Fibroblast of lung (primary cell): ENCODE results near the gene ASXL2. TPM values are rescaled to one million over a fixed set of nuclear protein-coding genes. Genes with fewer than 3 reads are reported as not detected.

Experiments
- DNase-seq, 2 donors: peaks; one replicate each; pipeline versions ENCODE4 v3.0.0 to v3.0.0-alpha.2; 2010; ENCODE audit warnings: low read depth in 2 of 2
- H2AFZ ChIP-seq: 2 replicates; pipeline ENCODE4 v1.5.1; 2012; ENCODE audit warnings: low read length, control low read depth, inconsistent platforms
- H3K27ac ChIP-seq: 2 replicates; pipeline ENCODE4 v1.5.1; 2011; ENCODE audit warnings: low read length, control low read depth; ENCODE audit not compliant: insufficient read depth
- H3K27me3 ChIP-seq: 2 replicates; pipeline ENCODE4 v1.5.1; 2011; ENCODE audit warnings: mild to moderate bottlenecking, low read length; ENCODE audit not compliant: control insufficient read depth, insufficient read depth
- H3K36me3 ChIP-seq: 2 replicates; pipeline ENCODE4 v1.5.1; 2011; ENCODE audit warnings: low read length; ENCODE audit not compliant: control insufficient read depth, insufficient read depth
- H3K4me1 ChIP-seq: 2 replicates; pipeline ENCODE4 v1.5.1; 2011; ENCODE audit warnings: low read length; ENCODE audit not compliant: control insufficient read depth, insufficient read depth; ENCODE audit errors: extremely low read depth
- H3K4me2 ChIP-seq: 2 replicates; pipeline ENCODE4 v1.5.1; 2011; ENCODE audit warnings: low read length, control low read depth; ENCODE audit not compliant: insufficient read depth; ENCODE audit errors: extremely low read depth
- H3K4me3 ChIP-seq, 4 experiments: fragments of 200-600 bp in 1 of 4; sonication (generic) in 1 of 4; replicated peaks in 1 of 4; 2 replicates each; pipeline ENCODE4 v1.5.1; 2011 to 2016; ENCODE audit warnings: low read length in 4 of 4, low read depth in 3 of 4, mild to moderate bottlenecking in 3 of 4, control low read depth in 2 of 4, inconsistent platforms in 1 of 4, mixed read lengths in 1 of 4; ENCODE audit not compliant: insufficient read depth in 1 of 4; ENCODE audit errors: control extremely low read depth in 1 of 4
- H3K79me2 ChIP-seq: 2 replicates; pipeline ENCODE4 v1.5.1; 2012; ENCODE audit warnings: mild to moderate bottlenecking, low read length, inconsistent platforms; ENCODE audit not compliant: control insufficient read depth, insufficient read depth
- H3K9ac ChIP-seq: 2 replicates; pipeline ENCODE4 v1.5.1; 2011; ENCODE audit warnings: mild to moderate bottlenecking, low read length, control low read depth; ENCODE audit not compliant: insufficient read depth
- H3K9me3 ChIP-seq: 2 replicates; pipeline ENCODE4 v1.5.1; 2012; ENCODE audit warnings: low read depth, low read length; ENCODE audit not compliant: control insufficient read depth, insufficient read depth
- H4K20me1 ChIP-seq: 2 replicates; pipeline ENCODE4 v1.5.1; 2011; ENCODE audit warnings: low read length; ENCODE audit not compliant: control insufficient read depth, insufficient read depth; ENCODE audit errors: extremely low read depth
- EZH2 ChIP-seq: IDR thresholded peaks from 2 replicates; pipeline ENCODE4 v1.5.1; 2012; ENCODE audit warnings: low read length, control low read depth, mild to moderate bottlenecking; ENCODE audit errors: missing control alignments
- polyA plus RNA-seq, 2 donors: library from polyadenylated mRNA; depleted of rRNA in 1 of 2; stranded (reverse) in 1 of 2; unstranded in 1 of 2; fragments of >200 nt; gene quantifications; 2 replicates each; pipeline ENCODE4 v1.2.1, GENCODE V29; 2011 to 2012; ENCODE audit warnings: missing spikeins in 1 of 2
- total RNA-seq: library from RNA; depleted of rRNA; stranded (reverse); fragments of >200 nt; gene quantifications from 2 replicates; pipeline ENCODE4 v1.2.1, GENCODE V29; 2014
- TF ChIP-seq, protein P1 (sequence below), 2 donors: IDR thresholded peaks in 1 of 2; conservative IDR thresholded peaks in 1 of 2; 1 replicate in 1 of 2; 2 replicates in 1 of 2; pipeline ENCODE4 v1.5.1; 2011 to 2012; ENCODE audit warnings: low read length in 2 of 2, control low read depth in 1 of 2, inconsistent platforms in 1 of 2, low read depth in 1 of 2, mild to moderate bottlenecking in 1 of 2

Gene ASXL2
- total and polyA plus RNA-seq, 2 donors (not counting 1 experiment from before 2014, with no cell fraction given): 5.9 to 16.6 TPM

DNA sequence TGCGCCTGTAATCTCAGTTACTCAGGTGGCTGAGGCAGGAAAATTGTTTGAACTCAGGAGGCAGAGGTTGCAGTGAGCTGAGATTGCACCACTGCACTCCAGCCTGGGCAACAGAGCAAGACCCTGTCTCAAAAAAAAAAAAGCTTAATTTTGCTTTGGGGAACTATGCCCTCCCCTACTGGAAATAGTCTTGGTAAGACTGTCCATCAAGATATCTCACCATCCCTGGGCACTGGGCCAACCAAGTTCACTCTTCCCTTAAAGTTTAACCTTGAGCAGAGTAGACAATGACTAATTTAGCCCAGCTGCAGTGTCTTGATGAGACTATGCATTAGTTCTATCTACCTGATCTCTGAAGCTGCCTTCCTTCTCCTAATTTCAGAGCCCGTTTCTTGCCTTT is 44.7 kb downstream of the ASXL2 start:
- Histone ChIP-seq H3K4me2 (no peak overlapping the region), H2AFZ (no peak overlapping the region), H3K36me3 (no peaks in the 10 kb centered on the region), H3K9me3 (no peaks in the 10 kb centered on the region), H4K20me1 (peaks cover 2% of the 10 kb centered on the region), H3K27ac (no peak overlapping the region), H3K4me3 (no peak overlapping the region), H3K79me2 (no peaks in the 10 kb centered on the region), H3K9ac (no peak overlapping the region), H3K27me3 (no peaks in the 10 kb centered on the region), H3K4me1 (no peaks in the 10 kb centered on the region)
- no peak for TF ChIP-seq EZH2
- peak in 1 of 2 donors; percentile 13 for DNase-seq

DNA sequence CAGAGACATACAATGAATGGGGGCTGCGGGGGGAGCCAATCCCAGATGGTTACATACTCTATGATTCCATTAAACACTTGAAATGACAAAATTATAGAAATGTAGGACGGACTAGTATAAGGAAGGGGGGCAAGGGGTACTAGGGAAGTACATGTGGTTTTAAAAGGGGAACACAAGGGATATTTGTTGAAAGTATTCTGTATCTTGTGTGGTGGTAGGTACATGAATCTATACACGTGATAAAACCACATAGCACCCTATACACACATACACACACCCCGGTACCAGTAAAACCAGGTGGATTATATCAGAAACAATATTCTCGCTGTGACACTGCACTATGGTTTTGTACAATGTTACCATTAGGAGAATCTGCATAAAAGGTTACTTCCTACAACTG is 45.4 kb downstream of the ASXL2 start:
- H3K79me2 ChIP-seq: no peaks in the 10 kb centered on the region
- H3K4me3 ChIP-seq: no peak overlapping the region
- TF ChIP-seq, protein P1, sequence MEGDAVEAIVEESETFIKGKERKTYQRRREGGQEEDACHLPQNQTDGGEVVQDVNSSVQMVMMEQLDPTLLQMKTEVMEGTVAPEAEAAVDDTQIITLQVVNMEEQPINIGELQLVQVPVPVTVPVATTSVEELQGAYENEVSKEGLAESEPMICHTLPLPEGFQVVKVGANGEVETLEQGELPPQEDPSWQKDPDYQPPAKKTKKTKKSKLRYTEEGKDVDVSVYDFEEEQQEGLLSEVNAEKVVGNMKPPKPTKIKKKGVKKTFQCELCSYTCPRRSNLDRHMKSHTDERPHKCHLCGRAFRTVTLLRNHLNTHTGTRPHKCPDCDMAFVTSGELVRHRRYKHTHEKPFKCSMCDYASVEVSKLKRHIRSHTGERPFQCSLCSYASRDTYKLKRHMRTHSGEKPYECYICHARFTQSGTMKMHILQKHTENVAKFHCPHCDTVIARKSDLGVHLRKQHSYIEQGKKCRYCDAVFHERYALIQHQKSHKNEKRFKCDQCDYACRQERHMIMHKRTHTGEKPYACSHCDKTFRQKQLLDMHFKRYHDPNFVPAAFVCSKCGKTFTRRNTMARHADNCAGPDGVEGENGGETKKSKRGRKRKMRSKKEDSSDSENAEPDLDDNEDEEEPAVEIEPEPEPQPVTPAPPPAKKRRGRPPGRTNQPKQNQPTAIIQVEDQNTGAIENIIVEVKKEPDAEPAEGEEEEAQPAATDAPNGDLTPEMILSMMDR (conservative IDR thresholded peaks at IDR 0.05 in 1 of 2, IDR thresholded peaks at IDR 0.05 in 1 of 2; ENCODE audit: low read depth in 1 of 2, low read length in 2 of 2): no peak
- TF ChIP-seq EZH2: no peak
- no peak overlapping the region for H2AFZ ChIP-seq
- H3K27me3 ChIP-seq: no peaks in the 10 kb centered on the region
- no peaks in the 10 kb centered on the region for H3K36me3 ChIP-seq
- H4K20me1 ChIP-seq: peaks cover 2% of the 10 kb centered on the region
- no peaks in the 10 kb centered on the region for H3K9me3 ChIP-seq
- no peak overlapping the region for H3K9ac ChIP-seq
- H3K4me1 ChIP-seq: no peaks in the 10 kb centered on the region
- no peak overlapping the region for H3K4me2 ChIP-seq
- no peak overlapping the region for H3K27ac ChIP-seq
- no peak for DNase-seq

DNA sequence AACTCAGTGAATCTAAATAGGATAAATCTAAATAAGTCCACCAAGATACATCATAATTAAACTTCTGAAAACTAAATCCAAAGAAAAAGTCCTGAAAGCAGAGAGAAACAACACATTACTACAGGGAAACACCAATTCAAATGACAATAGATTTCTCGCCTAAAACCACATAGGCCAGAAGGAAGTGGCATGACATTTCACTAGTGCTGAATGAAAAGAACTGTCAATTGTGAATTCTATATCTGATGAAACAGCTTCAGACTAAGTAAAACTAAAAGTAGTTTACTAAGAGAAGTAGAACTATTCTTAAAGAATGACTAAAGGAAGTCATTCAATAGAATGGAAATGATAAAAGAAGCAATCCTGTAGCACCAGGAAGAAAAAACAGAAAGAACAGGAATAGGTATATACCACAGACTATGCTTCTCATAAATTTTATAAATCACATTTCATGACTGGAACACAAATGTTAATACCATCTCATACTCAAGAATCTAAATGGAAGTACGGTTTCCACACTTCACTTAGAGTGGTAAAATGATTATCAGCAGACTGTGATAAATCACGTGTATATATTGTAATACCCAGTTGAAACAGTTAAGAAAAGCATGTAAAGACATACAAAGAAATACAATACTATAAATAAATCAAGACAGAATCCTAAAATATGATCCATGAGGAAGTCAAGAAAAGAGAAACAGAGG is 46.4 kb downstream of the ASXL2 start:
- TF ChIP-seq, protein P1 (conservative IDR thresholded peaks at IDR 0.05 in 1 of 2, IDR thresholded peaks at IDR 0.05 in 1 of 2; ENCODE audit: low read depth in 1 of 2, low read length in 2 of 2): no peak
- TF ChIP-seq EZH2: no peak
- Histone ChIP-seq H3K9ac (no peak overlapping the region), H3K36me3 (no peaks in the 10 kb centered on the region), H3K27ac (no peak overlapping the region), H3K4me1 (no peaks in the 10 kb centered on the region), H3K27me3 (no peaks in the 10 kb centered on the region), H4K20me1 (peaks cover 2% of the 10 kb centered on the region), H3K79me2 (no peaks in the 10 kb centered on the region), H2AFZ (no peak overlapping the region), H3K4me2 (no peak overlapping the region), H3K9me3 (no peaks in the 10 kb centered on the region), H3K4me3 (no peak overlapping the region)
- DNase-seq: no peak
